ENCODE data around the gene IGF1.

- TF ChIP-seq SIN3A (IDR thresholded peaks at IDR 0.05; ENCODE audit: borderline replicate concordance, insufficient read depth, low read length) (no peak), FOXP2 (optimal IDR thresholded peaks at IDR 0.05; ENCODE audit: borderline replicate concordance, extremely low read depth, extremely low read length, insufficient read depth) (no peak), POLR2AphosphoS5 (IDR thresholded peaks at IDR 0.05; ENCODE audit: low read depth, low read length) (no peak)
- TF ChIP-seq, protein P1, sequence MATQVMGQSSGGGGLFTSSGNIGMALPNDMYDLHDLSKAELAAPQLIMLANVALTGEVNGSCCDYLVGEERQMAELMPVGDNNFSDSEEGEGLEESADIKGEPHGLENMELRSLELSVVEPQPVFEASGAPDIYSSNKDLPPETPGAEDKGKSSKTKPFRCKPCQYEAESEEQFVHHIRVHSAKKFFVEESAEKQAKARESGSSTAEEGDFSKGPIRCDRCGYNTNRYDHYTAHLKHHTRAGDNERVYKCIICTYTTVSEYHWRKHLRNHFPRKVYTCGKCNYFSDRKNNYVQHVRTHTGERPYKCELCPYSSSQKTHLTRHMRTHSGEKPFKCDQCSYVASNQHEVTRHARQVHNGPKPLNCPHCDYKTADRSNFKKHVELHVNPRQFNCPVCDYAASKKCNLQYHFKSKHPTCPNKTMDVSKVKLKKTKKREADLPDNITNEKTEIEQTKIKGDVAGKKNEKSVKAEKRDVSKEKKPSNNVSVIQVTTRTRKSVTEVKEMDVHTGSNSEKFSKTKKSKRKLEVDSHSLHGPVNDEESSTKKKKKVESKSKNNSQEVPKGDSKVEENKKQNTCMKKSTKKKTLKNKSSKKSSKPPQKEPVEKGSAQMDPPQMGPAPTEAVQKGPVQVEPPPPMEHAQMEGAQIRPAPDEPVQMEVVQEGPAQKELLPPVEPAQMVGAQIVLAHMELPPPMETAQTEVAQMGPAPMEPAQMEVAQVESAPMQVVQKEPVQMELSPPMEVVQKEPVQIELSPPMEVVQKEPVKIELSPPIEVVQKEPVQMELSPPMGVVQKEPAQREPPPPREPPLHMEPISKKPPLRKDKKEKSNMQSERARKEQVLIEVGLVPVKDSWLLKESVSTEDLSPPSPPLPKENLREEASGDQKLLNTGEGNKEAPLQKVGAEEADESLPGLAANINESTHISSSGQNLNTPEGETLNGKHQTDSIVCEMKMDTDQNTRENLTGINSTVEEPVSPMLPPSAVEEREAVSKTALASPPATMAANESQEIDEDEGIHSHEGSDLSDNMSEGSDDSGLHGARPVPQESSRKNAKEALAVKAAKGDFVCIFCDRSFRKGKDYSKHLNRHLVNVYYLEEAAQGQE (IDR thresholded peaks at IDR 0.05; ENCODE audit: insufficient read depth in 1 of 2, low read depth in 2 of 2, low read length in 2 of 2): no peak
Observed at GRCh38 chr12:102474438-102475064, 5.8 kb downstream of the IGF1 start.

Data from PFSK-1 (cell line).